IMR-90 (cell line): ENCODE results near the gene OSTM1. TPM values are rescaled to one million over a fixed set of nuclear protein-coding genes. Genes with fewer than 3 reads are reported as not detected.

ENCODE experiments used
- ATAC-seq: fragments of 200-7000 bp; cut with Tn5 transposase; 2 replicates; pipeline ENCODE4 v1.9.1; 2020; ENCODE audit warnings: low read depth, mild to moderate bottlenecking, moderate library complexity
- BruUV-seq: library from RNA; stranded (reverse); fragments of 400-500 nt; replicated peaks from 2 replicates; lab custom pipeline; 2021; lab: Mats Ljungman, UMichigan
- CTCF ChIA-PET: fragments of 300-600 bp; formaldehyde crosslinking; extraction: SDS; loops from one replicate; lab custom pipeline; 2021; ENCODE audit warnings: antibody characterized with exemption; lab: Yijun Ruan, JAX
- POLR2A ChIA-PET: fragments of 300-600 bp; sonication (Branson Sonifier 250); formaldehyde crosslinking; loops from one replicate; lab custom pipeline; 2022; ENCODE audit warnings: antibody characterized with exemption; ENCODE audit not compliant: unreplicated experiment; lab: Charles Lee
- DNase-seq: peaks from one replicate; pipeline ENCODE4 v3.0.0; 2013
- H2AFZ ChIP-seq: replicated peaks from 2 replicates; pipeline ENCODE3; 2013; ENCODE audit warnings: low read length, mild to moderate bottlenecking; ENCODE audit not compliant: poor library complexity
- H2AK5ac ChIP-seq: 2 replicates; pipeline ENCODE4 v1.6.1; 2013; ENCODE audit warnings: low read depth, low read length, inconsistent platforms
- H2AK9ac ChIP-seq: replicated peaks from 2 replicates; pipeline ENCODE3; 2013; ENCODE audit warnings: mild to moderate bottlenecking, low read depth, low read length, moderate library complexity; ENCODE audit not compliant: poor library complexity
- H2BK120ac ChIP-seq: 2 replicates; pipeline ENCODE4 v1.6.1; 2013; ENCODE audit warnings: low read depth, low read length, inconsistent platforms
- H2BK15ac ChIP-seq: 3 replicates; pipeline ENCODE4 v1.6.1; 2013; ENCODE audit warnings: low read depth, low read length, inconsistent platforms
- H2BK20ac ChIP-seq: 2 replicates; pipeline ENCODE4 v1.6.1; 2013; ENCODE audit warnings: low read depth, mild to moderate bottlenecking, inconsistent platforms, low read length, moderate library complexity
- H2BK5ac ChIP-seq: 2 replicates; pipeline ENCODE4 v1.6.1; 2013; ENCODE audit warnings: mild to moderate bottlenecking, low read depth, low read length, inconsistent platforms; ENCODE audit not compliant: poor library complexity, severe bottlenecking
- H3K14ac ChIP-seq: replicated peaks from 2 replicates; pipeline ENCODE4 v1.6.1; 2013; ENCODE audit warnings: low read depth, low read length, inconsistent platforms
- H3K18ac ChIP-seq: 2 replicates; pipeline ENCODE4 v1.6.1; 2013; ENCODE audit warnings: low read depth, low read length, control low read depth
- H3K23ac ChIP-seq: 2 replicates; pipeline ENCODE4 v1.6.1; 2013; ENCODE audit warnings: low read depth, low read length, inconsistent platforms
- H3K27ac ChIP-seq: 2 replicates; pipeline ENCODE4 v1.5.1; 2013; ENCODE audit warnings: mild to moderate bottlenecking, control low read depth, low read length; ENCODE audit not compliant: insufficient read depth
- H3K27me3 ChIP-seq: 2 replicates; pipeline ENCODE4 v1.6.1; 2013; ENCODE audit warnings: low read length; ENCODE audit not compliant: control insufficient read depth, insufficient read depth
- H3K36me3 ChIP-seq: 2 replicates; pipeline ENCODE4 v1.6.1; 2013; ENCODE audit warnings: low read length, mixed read lengths; ENCODE audit not compliant: control insufficient read depth, insufficient read depth
- H3K4ac ChIP-seq: 2 replicates; pipeline ENCODE4 v1.6.1; 2013; ENCODE audit warnings: low read depth, low read length, inconsistent platforms
- H3K4me1 ChIP-seq: 2 replicates; pipeline ENCODE4 v1.6.1; 2013; ENCODE audit warnings: low read length, mixed read lengths; ENCODE audit not compliant: control insufficient read depth, insufficient read depth
- H3K4me2 ChIP-seq: 2 replicates; pipeline ENCODE4 v1.6.1; 2013; ENCODE audit warnings: low read depth, mild to moderate bottlenecking, control low read depth, low read length, moderate library complexity
- H3K4me3 ChIP-seq: 2 replicates; pipeline ENCODE4 v1.5.1; 2013; ENCODE audit warnings: low read depth, mild to moderate bottlenecking, control low read depth, low read length, moderate library complexity; ENCODE audit not compliant: insufficient read depth
- H3K56ac ChIP-seq: 2 replicates; pipeline ENCODE4 v1.6.1; 2013; ENCODE audit warnings: low read length, inconsistent platforms; ENCODE audit not compliant: insufficient read depth; ENCODE audit errors: extremely low read depth
- H3K79me1 ChIP-seq, 2 experiments: 2 replicates each; pipeline ENCODE4 v1.6.1; 2013; ENCODE audit warnings: low read length in 2 of 2, inconsistent platforms in 1 of 2, low read depth in 1 of 2
- H3K9ac ChIP-seq: 2 replicates; pipeline ENCODE4 v1.6.1; 2013; ENCODE audit warnings: low read depth, low read length, control low read depth
- H3K9me1 ChIP-seq: 2 replicates; pipeline ENCODE4 v1.6.1; 2013; ENCODE audit warnings: low read length, inconsistent platforms; ENCODE audit not compliant: insufficient read depth
- H3K9me3 ChIP-seq: 2 replicates; pipeline ENCODE4 v1.6.1; 2013; ENCODE audit warnings: low read length; ENCODE audit not compliant: control insufficient read depth, insufficient read depth
- H4K20me1 ChIP-seq: 2 replicates; pipeline ENCODE4 v1.6.1; 2013; ENCODE audit warnings: low read length, inconsistent platforms; ENCODE audit not compliant: insufficient read depth
- H4K5ac ChIP-seq: 2 replicates; pipeline ENCODE4 v1.6.1; 2013; ENCODE audit warnings: mild to moderate bottlenecking, low read depth, low read length, control low read depth
- H4K8ac ChIP-seq, 2 experiments: 2 replicates each; pipeline ENCODE4 v1.6.1; 2013; ENCODE audit warnings: low read depth in 2 of 2, low read length in 2 of 2, control low read depth in 1 of 2, inconsistent platforms in 1 of 2
- H4K91ac ChIP-seq: 2 replicates; pipeline ENCODE4 v1.6.1; 2013; ENCODE audit warnings: low read depth, low read length, inconsistent platforms; ENCODE audit not compliant: insufficient read depth
- BHLHE40 ChIP-seq: fragments of 150-350 bp; IDR thresholded peaks from 2 replicates; pipeline ENCODE4 v1.6.1; 2016; ENCODE audit warnings: mild to moderate bottlenecking, low read depth, low read length
- FOS ChIP-seq: fragments of 150-350 bp; IDR thresholded peaks from 2 replicates; pipeline ENCODE4 v1.6.1; 2016; ENCODE audit warnings: low read depth, low read length
- MAFK ChIP-seq: IDR thresholded peaks from 2 replicates; pipeline ENCODE4 v1.6.1; 2012; ENCODE audit warnings: low read depth, low read length, improper control_type of control experiment
- NFE2L2 ChIP-seq: fragments of 150-350 bp; IDR thresholded peaks from 2 replicates; pipeline ENCODE4 v1.6.1; 2016; ENCODE audit warnings: low read depth, mild to moderate bottlenecking, low read length
- POLR2A ChIP-seq: IDR thresholded peaks from 2 replicates; pipeline ENCODE4 v1.6.1; 2012; ENCODE audit warnings: mild to moderate bottlenecking, low read depth, low read length
- dilution Hi-C: fragments of 300-500 bp; cut with HindIII; formaldehyde crosslinking; loops from one replicate; pipeline ENCODE4 v1.14.3; 2018; ENCODE audit warnings: low sequenced_read_pairs; ENCODE audit not compliant: unreplicated experiment
- in situ Hi-C: fragments of 300-500 bp; cut with MboI; formaldehyde crosslinking; loops from 3 replicates; pipeline ENCODE4 v1.14.3; 2019; ENCODE audit warnings: low sequenced_read_pairs, inconsistent platforms, mixed read lengths
- intact Hi-C: fragments of 100-400 bp; cut with micrococcal nuclease; formaldehyde crosslinking; loops from 2 replicates; pipeline ENCODE4 v1.10.0; 2022
- polyA plus RNA-seq, 3 experiments: library from polyadenylated mRNA; depleted of rRNA; stranded (reverse); fragments of >200 nt; gene quantifications; 2 replicates each; pipeline ENCODE4 v1.2.3, GENCODE V29; 2012; ENCODE audit warnings: low replicate concordance in 1 of 3
- total RNA-seq: library from RNA; depleted of rRNA; stranded (reverse); fragments of >200 nt; gene quantifications from 2 replicates; pipeline ENCODE4 v1.2.3, GENCODE V29; 2012
- TF ChIP-seq, protein P1 (sequence below): conservative IDR thresholded peaks from 2 replicates; pipeline ENCODE4 v1.5.1; 2012; ENCODE audit warnings: mild to moderate bottlenecking, low read depth, low read length, improper control_type of control experiment

The OSTM1 gene
- total and polyA plus RNA-seq, 2 of the 4 experiments (the other 2 are of a cell fraction): 8.0 to 24.7 TPM

DNA sequence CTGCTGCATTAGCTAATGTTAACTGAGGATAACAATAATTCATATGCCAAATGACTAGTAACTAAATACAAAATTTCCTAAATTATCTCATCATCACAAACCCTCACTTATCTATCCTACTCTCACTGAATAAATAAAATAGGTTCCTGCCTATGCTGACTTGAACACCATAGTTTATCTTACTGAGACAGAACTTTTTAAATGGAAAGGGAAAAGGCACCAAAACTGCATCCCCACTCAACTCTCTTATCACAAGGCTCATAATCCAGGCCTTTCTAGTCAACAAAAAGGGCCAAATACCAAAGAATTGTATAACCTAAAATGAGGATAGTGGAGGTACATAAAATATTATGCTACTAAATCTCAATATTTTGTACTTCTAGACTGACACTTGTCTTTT lies 23.1 kb downstream of the OSTM1 start:
- Histone ChIP-seq H2AFZ (no peak overlapping the region), H2BK20ac (no peak overlapping the region), H2BK15ac (no peak overlapping the region), H3K4me3 (no peak overlapping the region), H3K4ac (no peak overlapping the region), H4K20me1 (no peaks in the 10 kb centered on the region), H3K79me1 (no peaks in the 10 kb centered on the region), H3K23ac (no peak overlapping the region), H3K36me3 (peaks cover 3% of the 10 kb centered on the region; the same call in 1 of the 2 replicates), H3K4me2 (no peak overlapping the region), H3K18ac (no peak overlapping the region), H2BK120ac (no peak overlapping the region), H2BK5ac (no peak overlapping the region), H3K14ac (no peak overlapping the region), H3K4me1 (no peaks in the 10 kb centered on the region), H4K91ac (no peak overlapping the region), H3K56ac (no peak overlapping the region), H2AK5ac (no peak overlapping the region), H3K9me3 (no peaks in the 10 kb centered on the region), H4K5ac (no peak overlapping the region), H4K8ac (no peak overlapping the region), H3K27ac (no peak overlapping the region), H2AK9ac (no peak overlapping the region), H3K9me1 (peaks cover 3% of the 10 kb centered on the region; the same call in 1 of the 2 replicates), H3K27me3 (no peaks in the 10 kb centered on the region), H3K9ac (no peak overlapping the region)
- no peak for DNase-seq
- intact Hi-C loops (loop anchor here (2.0 kb wide), 1 partner anchor 377 kb away; no protein-coding TSS in a partner anchor), in situ Hi-C loops (no loop called here), dilution Hi-C loops (no loop called here)
- no peak for ATAC-seq
- no TSS peak for BruUV-seq
- POLR2A ChIA-PET: no interaction called here
- TF ChIP-seq MAFK (no peak), FOS (no peak), POLR2A (no peak), NFE2L2 (no peak), BHLHE40 (no peak)
- TF ChIP-seq, protein P1, sequence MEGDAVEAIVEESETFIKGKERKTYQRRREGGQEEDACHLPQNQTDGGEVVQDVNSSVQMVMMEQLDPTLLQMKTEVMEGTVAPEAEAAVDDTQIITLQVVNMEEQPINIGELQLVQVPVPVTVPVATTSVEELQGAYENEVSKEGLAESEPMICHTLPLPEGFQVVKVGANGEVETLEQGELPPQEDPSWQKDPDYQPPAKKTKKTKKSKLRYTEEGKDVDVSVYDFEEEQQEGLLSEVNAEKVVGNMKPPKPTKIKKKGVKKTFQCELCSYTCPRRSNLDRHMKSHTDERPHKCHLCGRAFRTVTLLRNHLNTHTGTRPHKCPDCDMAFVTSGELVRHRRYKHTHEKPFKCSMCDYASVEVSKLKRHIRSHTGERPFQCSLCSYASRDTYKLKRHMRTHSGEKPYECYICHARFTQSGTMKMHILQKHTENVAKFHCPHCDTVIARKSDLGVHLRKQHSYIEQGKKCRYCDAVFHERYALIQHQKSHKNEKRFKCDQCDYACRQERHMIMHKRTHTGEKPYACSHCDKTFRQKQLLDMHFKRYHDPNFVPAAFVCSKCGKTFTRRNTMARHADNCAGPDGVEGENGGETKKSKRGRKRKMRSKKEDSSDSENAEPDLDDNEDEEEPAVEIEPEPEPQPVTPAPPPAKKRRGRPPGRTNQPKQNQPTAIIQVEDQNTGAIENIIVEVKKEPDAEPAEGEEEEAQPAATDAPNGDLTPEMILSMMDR: no peak
- CTCF ChIA-PET: interaction anchor here (0.6 to 0.7 kb wide), 2 partner anchors 11 to 71 kb away, joined by 3 read pairs; no protein-coding TSS in a partner anchor
